Neural cell (in vitro differentiated cells): ENCODE data around the gene HIC1. TPM values are rescaled to one million over a fixed set of nuclear protein-coding genes. Genes with fewer than 3 reads are reported as not detected.

Source experiments
- H2AFZ ChIP-seq: fragments of 200-600, 300-800 bp; sonication (generic), shearing (Covaris generic); 2 replicates; pipeline ENCODE4 v1.6.0; 2014; ENCODE audit warnings: low read depth, mild to moderate bottlenecking, antibody characterized with exemption, low read length, moderate library complexity
- H3F3A ChIP-seq: fragments of 200-600 bp; shearing (Covaris generic); 2 replicates; pipeline ENCODE4 v1.6.1; 2016; ENCODE audit warnings: mild to moderate bottlenecking, moderate library complexity, mixed read lengths, antibody characterized with exemption, low read length; ENCODE audit not compliant: insufficient read depth, poor library complexity, severe bottlenecking
- H3K27ac ChIP-seq: fragments of 200-600, 300-800 bp; sonication (generic), shearing (Covaris generic); 2 replicates; pipeline ENCODE4 v1.5.1; 2014; ENCODE audit warnings: mild to moderate bottlenecking, low read length, moderate library complexity
- H3K27me3 ChIP-seq: fragments of 300-800, 200-600 bp; sonication (generic), shearing (Covaris generic); 2 replicates; pipeline ENCODE4 v1.6.0; 2014; ENCODE audit warnings: mild to moderate bottlenecking, low read depth, low read length, moderate library complexity; ENCODE audit not compliant: insufficient read depth
- H3K36me3 ChIP-seq: fragments of 300-800, 200-600 bp; sonication (generic), shearing (Covaris generic); 2 replicates; pipeline ENCODE4 v1.5.1; 2014; ENCODE audit warnings: mild to moderate bottlenecking, antibody characterized with exemption, low read length, moderate library complexity; ENCODE audit not compliant: insufficient read depth
- H3K4me2 ChIP-seq: fragments of 300-800, 200-600 bp; sonication (generic), shearing (Covaris generic); 2 replicates; pipeline ENCODE4 v1.6.0; 2014; ENCODE audit warnings: mild to moderate bottlenecking, low read length
- H3K4me3 ChIP-seq: fragments of 300-800, 200-600 bp; sonication (generic), shearing (Covaris generic); 2 replicates; pipeline ENCODE4 v1.5.1; 2014; ENCODE audit warnings: mild to moderate bottlenecking, low read length, moderate library complexity
- H3K79me2 ChIP-seq: fragments of 200-600 bp; shearing (Covaris generic); replicated peaks from 2 replicates; pipeline ENCODE4 v1.6.0; 2014; ENCODE audit warnings: mild to moderate bottlenecking, low read length, moderate library complexity; ENCODE audit not compliant: insufficient read depth
- H3K9ac ChIP-seq: fragments of 300-800, 200-600 bp; sonication (generic), shearing (Covaris generic); 2 replicates; pipeline ENCODE4 v1.6.1; 2016; ENCODE audit warnings: mild to moderate bottlenecking, low read length, mixed read lengths
- H3K9me2 ChIP-seq: fragments of 200-600 bp; shearing (Covaris generic); 2 replicates; pipeline ENCODE4 v1.6.1; 2016; ENCODE audit warnings: mild to moderate bottlenecking, low read length, mixed read lengths; ENCODE audit not compliant: insufficient read depth
- H3K9me3 ChIP-seq: fragments of 200-600, 300-800 bp; sonication (generic), shearing (Covaris generic); 2 replicates; pipeline ENCODE4 v1.6.1; 2016; ENCODE audit warnings: mild to moderate bottlenecking, mixed run types, low read length, moderate library complexity, mixed read lengths
- H4K20me1 ChIP-seq: fragments of 200-600 bp; shearing (Covaris generic); 2 replicates; pipeline ENCODE4 v1.6.1; 2016; ENCODE audit warnings: mild to moderate bottlenecking, mixed run types; ENCODE audit not compliant: insufficient read depth
- CTCF ChIP-seq: fragments of 450-650 bp; IDR thresholded peaks from 2 replicates; pipeline ENCODE4 v1.5.1; 2014; ENCODE audit warnings: antibody characterized with exemption, mild to moderate bottlenecking, moderate library complexity; ENCODE audit not compliant: poor library complexity, severe bottlenecking
- EP300 ChIP-seq: fragments of 450-650 bp; conservative IDR thresholded peaks from 2 replicates; pipeline ENCODE4 v1.6.1; 2014; ENCODE audit warnings: antibody characterized with exemption, mild to moderate bottlenecking, moderate library complexity; ENCODE audit not compliant: poor library complexity, severe bottlenecking
- EZH2 ChIP-seq: fragments of 200-600, 300-800 bp; shearing (Covaris generic), sonication (generic); IDR thresholded peaks from 2 replicates; pipeline ENCODE4 v1.6.1; 2014; ENCODE audit warnings: antibody characterized with exemption, low read length, borderline replicate concordance, mild to moderate bottlenecking; ENCODE audit not compliant: insufficient read depth, poor library complexity, severe bottlenecking
- MXI1 ChIP-seq: fragments of 450-650 bp; conservative IDR thresholded peaks from 2 replicates; pipeline ENCODE4 v1.6.1; 2014; ENCODE audit warnings: antibody characterized with exemption, mild to moderate bottlenecking; ENCODE audit not compliant: poor library complexity, severe bottlenecking
- POLR2AphosphoS5 ChIP-seq: IDR thresholded peaks from 2 replicates; pipeline ENCODE4 v1.6.1; 2012
- RAD21 ChIP-seq: fragments of 450-650 bp; conservative IDR thresholded peaks from 2 replicates; pipeline ENCODE4 v1.6.1; 2014; ENCODE audit warnings: antibody characterized with exemption, mild to moderate bottlenecking, moderate library complexity
- REST ChIP-seq: IDR thresholded peaks from 2 replicates; pipeline ENCODE4 v1.6.1; 2012; ENCODE audit warnings: borderline replicate concordance
- SMC3 ChIP-seq: fragments of 450-650 bp; conservative IDR thresholded peaks from 2 replicates; pipeline ENCODE4 v1.6.1; 2014; ENCODE audit warnings: antibody characterized with exemption, mild to moderate bottlenecking, moderate library complexity; ENCODE audit not compliant: poor library complexity
- TAF1 ChIP-seq: IDR thresholded peaks from 2 replicates; pipeline ENCODE4 v1.6.1; 2012; ENCODE audit warnings: low read depth
- polyA plus RNA-seq: library from polyadenylated mRNA; depleted of rRNA; stranded (reverse); fragments of >200 nt; gene quantifications from 2 replicates; pipeline ENCODE4 v1.2.3, GENCODE V29; 2014

HIC1 gene
- polyA plus RNA-seq, 1 donor from 2014 or later: 2.8 TPM

DNA sequence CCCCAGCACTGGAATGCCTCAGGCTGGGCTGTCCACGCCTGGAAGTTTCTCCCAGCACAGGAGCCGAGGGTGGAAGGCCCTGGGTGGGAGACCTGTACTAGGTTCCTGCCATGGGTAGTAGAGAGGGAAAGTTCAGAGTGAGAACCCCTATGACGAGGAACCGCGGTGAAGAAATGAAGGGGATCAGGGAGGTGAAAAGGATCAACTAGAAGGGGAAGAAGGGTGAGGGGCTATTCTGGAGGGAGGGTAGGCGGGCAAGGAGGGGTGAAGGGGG lies 5.4 kb downstream of the HIC1 start:
- no peak overlapping the region for H3K27ac ChIP-seq
- no peaks in the 10 kb centered on the region for H3K9me2 ChIP-seq
- no peaks in the 10 kb centered on the region for H4K20me1 ChIP-seq
- no peaks in the 10 kb centered on the region for H3K79me2 ChIP-seq
- no peak overlapping the region for H3K4me2 ChIP-seq
- peaks cover 5% of the 10 kb centered on the region for H3K9me3 ChIP-seq
- H3K4me3 ChIP-seq: no peak overlapping the region
- H3K36me3 ChIP-seq: no peaks in the 10 kb centered on the region
- H3F3A ChIP-seq: no peaks in the 10 kb centered on the region
- H3K27me3 ChIP-seq: peaks cover 54% of the 10 kb centered on the region
- H3K9ac ChIP-seq: no peak overlapping the region
- H2AFZ ChIP-seq: no peak overlapping the region
- no peak for TF ChIP-seq CTCF
- TF ChIP-seq SMC3: no peak
- no peak for TF ChIP-seq EZH2
- TF ChIP-seq TAF1: no peak
- TF ChIP-seq EP300: no peak
- TF ChIP-seq RAD21: no peak
- TF ChIP-seq MXI1: no peak
- no peak for TF ChIP-seq REST
- TF ChIP-seq POLR2AphosphoS5: no peak

DNA sequence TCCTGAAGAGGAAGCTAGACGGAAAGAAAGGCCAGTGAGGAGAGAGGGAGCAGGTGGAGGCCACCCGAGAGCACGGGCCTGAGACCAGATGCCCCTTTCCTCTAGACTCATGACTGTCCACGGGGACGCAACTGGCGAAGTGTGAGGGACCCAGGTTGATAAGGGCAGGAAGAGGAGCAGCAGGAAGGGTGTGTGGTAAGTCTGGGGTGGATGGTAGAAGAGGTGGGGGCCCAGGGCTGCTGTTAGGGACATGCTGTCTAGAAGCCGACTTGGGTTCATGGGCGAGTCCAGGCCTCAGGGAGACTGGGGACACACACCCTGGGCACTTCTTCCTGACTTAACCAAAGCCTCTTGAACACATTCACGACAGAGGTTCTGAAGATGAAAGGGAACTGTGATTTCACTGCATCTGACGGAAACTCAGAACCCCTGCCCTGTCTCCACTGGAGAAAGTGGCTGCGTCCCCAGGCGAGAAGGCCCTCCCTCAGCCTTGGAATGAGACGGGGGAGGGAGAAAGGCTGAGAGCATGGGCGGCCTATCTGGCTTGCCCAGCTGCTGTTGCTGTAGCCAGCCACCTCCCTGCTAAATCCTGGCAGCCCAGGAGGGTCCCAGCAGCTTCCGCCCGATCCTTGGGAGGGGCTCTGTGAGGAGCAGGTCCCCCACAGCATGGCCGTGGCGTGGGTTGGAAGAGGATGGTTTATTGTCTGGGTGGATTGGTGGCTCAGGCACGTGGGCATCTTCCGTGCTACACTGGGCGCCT lies 6.0 kb downstream of the HIC1 start:
- TF ChIP-seq TAF1 (no peak), POLR2AphosphoS5 (no peak), SMC3 (no peak), EP300 (no peak), REST (no peak), MXI1 (no peak), RAD21 (no peak), CTCF (no peak), EZH2 (no peak)
- H3K79me2 ChIP-seq: no peaks in the 10 kb centered on the region
- H3K27me3 ChIP-seq: peaks cover 50% of the 10 kb centered on the region
- H3K9ac ChIP-seq: no peak overlapping the region
- H3K9me2 ChIP-seq: no peaks in the 10 kb centered on the region
- H4K20me1 ChIP-seq: no peaks in the 10 kb centered on the region
- H3K36me3 ChIP-seq: no peaks in the 10 kb centered on the region
- no peak overlapping the region for H3K4me3 ChIP-seq
- H3K27ac ChIP-seq: no peak overlapping the region
- H2AFZ ChIP-seq: no peak overlapping the region
- no peak overlapping the region for H3K4me2 ChIP-seq
- H3K9me3 ChIP-seq: peaks cover 5% of the 10 kb centered on the region
- H3F3A ChIP-seq: no peaks in the 10 kb centered on the region
